ENCODE results near the gene PRAC1.
A peak's percentile ranks its signal among the peaks of the same experiment; 100 is the strongest.

The PRAC1 gene

GRCh38 chr17:48722201-48722907 lies at the start of gene PRAC1:
Gene PRAC1, minus strand, starts transcription at chr17:48722518. Its CDS starts 126 bp downstream, at chr17:48722392.
- DNase-seq = no peak

GRCh38 chr17:48770954-48771353 lies 48.6 kb upstream of the PRAC1 start:
- DNase-seq = no peak

- no peak for DNase-seq
Measured at GRCh38 chr17:48769009-48769675, 46.8 kb upstream of the PRAC1 start.

GRCh38 chr17:48767263-48767774 lies 45.0 kb upstream of the PRAC1 start:
- DNase-seq = no peak

- DNase-seq = no peak
Measured at GRCh38 chr17:48761114-48761513, 38.8 kb upstream of the PRAC1 start.

- DNase-seq = no peak
Measured at GRCh38 chr17:48760411-48760810, 38.1 kb upstream of the PRAC1 start.

GRCh38 chr17:48759288-48759687 lies 37.0 kb upstream of the PRAC1 start:
- no peak for DNase-seq

- DNase-seq = no peak
Measured at GRCh38 chr17:48757524-48757961, 35.2 kb upstream of the PRAC1 start.

GRCh38 chr17:48756830-48757251 lies 34.5 kb upstream of the PRAC1 start:
- peak; percentile 4 to 9 for DNase-seq

- DNase-seq = no peak
Measured at GRCh38 chr17:48755356-48755755, 33.0 kb upstream of the PRAC1 start.

- no peak for DNase-seq
Measured at GRCh38 chr17:48754500-48755261, 32.4 kb upstream of the PRAC1 start.

GRCh38 chr17:48753794-48754499 lies 31.6 kb upstream of the PRAC1 start:
- no peak for DNase-seq

- DNase-seq = no peak
Measured at GRCh38 chr17:48752399-48753288, 30.3 kb upstream of the PRAC1 start.

- no peak for DNase-seq
Measured at GRCh38 chr17:48751733-48752398, 29.5 kb upstream of the PRAC1 start.

- DNase-seq = no peak
Measured at GRCh38 chr17:48751172-48751571, 28.9 kb upstream of the PRAC1 start.

GRCh38 chr17:48749621-48750553 lies 27.6 kb upstream of the PRAC1 start:
- DNase-seq = no peak

GRCh38 chr17:48748718-48749566 lies 26.6 kb upstream of the PRAC1 start:
- DNase-seq = no peak

- no peak for DNase-seq
Measured at GRCh38 chr17:48747445-48748363, 25.4 kb upstream of the PRAC1 start.
